ENCODE results near the gene MALRD1.

GRCh38 chr10:19021162-19021561, 27.4 kb upstream of the MALRD1 start:
- TF ChIP-seq CTCF (IDR thresholded peaks at IDR 0.05; ENCODE audit: control extremely low read depth in 1 of 3, insufficient read depth in 1 of 3, low read depth in 1 of 3, low read length in 3 of 3) (no peak), SP1 (IDR thresholded peaks at IDR 0.05; ENCODE audit: low read depth, low read length) (no peak), RXRA (IDR thresholded peaks at IDR 0.05; ENCODE audit: insufficient read depth, low read depth, low read length) (no peak), POLR2A (IDR thresholded peaks at IDR 0.05; ENCODE audit: control extremely low read depth in 1 of 2, low read depth in 2 of 2, low read length in 2 of 2) (no peak), GABPA (IDR thresholded peaks at IDR 0.05; ENCODE audit: borderline replicate concordance, insufficient read depth, low read length) (no peak), TAF7 (optimal IDR thresholded peaks at IDR 0.05; ENCODE audit: borderline replicate concordance, low read depth, low read length) (no peak), RAD21 (IDR thresholded peaks at IDR 0.05 in 1 of 2, conservative IDR thresholded peaks at IDR 0.05 in 1 of 2; ENCODE audit: low read depth in 2 of 2, low read length in 2 of 2) (no peak), JUN (IDR thresholded peaks at IDR 0.05; ENCODE audit: low read depth, low read length) (no peak), POLR2AphosphoS5 (IDR thresholded peaks at IDR 0.05; ENCODE audit: low read depth, low read length) (no peak), RFX5 (IDR thresholded peaks at IDR 0.05; ENCODE audit: borderline replicate concordance, low read depth, low read length) (no peak), JUND (IDR thresholded peaks at IDR 0.05; ENCODE audit: low read length) (no peak), CREB1 (IDR thresholded peaks at IDR 0.05) (no peak)
- TF ChIP-seq, protein P1, sequence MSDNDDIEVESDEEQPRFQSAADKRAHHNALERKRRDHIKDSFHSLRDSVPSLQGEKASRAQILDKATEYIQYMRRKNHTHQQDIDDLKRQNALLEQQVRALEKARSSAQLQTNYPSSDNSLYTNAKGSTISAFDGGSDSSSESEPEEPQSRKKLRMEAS (IDR thresholded peaks at IDR 0.05) = no peak
